ENCODE data around the gene HSPBP1. TPM values are rescaled to one million over a fixed set of nuclear protein-coding genes. Genes with fewer than 3 reads are reported as not detected.

HSPBP1 gene
- total and polyA plus RNA-seq, 9 of the 15 experiments (the other 6 are each of a cell fraction or from before 2014, with no cell fraction given), result 0.83 to 81.3 (median 21.8) TPM

- intact Hi-C loops (cut with micrococcal nuclease), result no loop called here
- BruUV-seq (replicated peaks), result no TSS peak
- H3K79me2 ChIP-seq (ENCODE audit: control insufficient read depth, insufficient read depth, low read length), result 0 out of 3 replicates have a peak, but pooled peaks cover 4% of the 10 kb centered on the region
- H3K27me3 ChIP-seq (ENCODE audit: control insufficient read depth in 2 of 2, insufficient read depth in 2 of 2, low read length in 2 of 2), result no peaks in the 10 kb centered on the region
- no peaks in the 10 kb centered on the region for H3K9me1 ChIP-seq (ENCODE audit: control insufficient read depth, insufficient read depth, low read length)
- H3K36me3 ChIP-seq (ENCODE audit: control insufficient read depth, insufficient read depth, low read length), result peaks cover 12% of the 10 kb centered on the region; the same call in 2 of the 3 replicates
- in situ Hi-C loops (cut with MboI), result no loop called here
- no peak overlapping the region for H2AFZ ChIP-seq (ENCODE audit: low read depth, low read length)
- H3K9me3 ChIP-seq (replicated peaks; ENCODE audit: control insufficient read depth, insufficient read depth, low read depth, low read length), result peaks cover 3% of the 10 kb centered on the region; the same call in 1 of the 2 replicates
- ChIA-PET CTCF (ENCODE audit: low intra/inter-chr PET ratio) (no interaction called here), POLR2A (no interaction called here)
- DNase-seq (ENCODE audit: extremely low read depth in 1 of 4, low spot score in 3 of 4) (no peak), ATAC-seq (no peak), FAIRE-seq (no peak)
- H3K4me2 ChIP-seq (ENCODE audit: insufficient read depth, low read length), result no peak overlapping the region
- no peak overlapping the region for H3K27ac ChIP-seq (ENCODE audit: extremely low read depth, low read depth, low read length)
- 93% methylated on average over 7 of the region's 12 CpGs for WGBS (ENCODE audit: insufficient coverage, low coverage, missing lambda C conversion rate)
- H4K20me1 ChIP-seq (replicated peaks; ENCODE audit: control insufficient read depth, insufficient read depth, low read length), result no peaks in the 10 kb centered on the region
- H3K4me1 ChIP-seq (replicated peaks in 1 of 2; ENCODE audit: control insufficient read depth in 2 of 2, insufficient read depth in 2 of 2, low read length in 2 of 2), result peaks cover 10 to 32% of the 10 kb centered on the region in 2 experiments; a peak in 4 of 5 replicates
- H3K4me3 ChIP-seq, result no peak overlapping the region
- TF ChIP-seq ZNF184 (CRISPR knock-in tag; IDR thresholded peaks at IDR 0.05), result no peak
- TF ChIP-seq, protein P1, sequence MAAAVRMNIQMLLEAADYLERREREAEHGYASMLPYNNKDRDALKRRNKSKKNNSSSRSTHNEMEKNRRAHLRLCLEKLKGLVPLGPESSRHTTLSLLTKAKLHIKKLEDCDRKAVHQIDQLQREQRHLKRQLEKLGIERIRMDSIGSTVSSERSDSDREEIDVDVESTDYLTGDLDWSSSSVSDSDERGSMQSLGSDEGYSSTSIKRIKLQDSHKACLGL (CRISPR knock-in tag; IDR thresholded peaks at IDR 0.05; ENCODE audit: borderline replicate concordance, poor library complexity, severe bottlenecking), result no peak
- H3K9ac ChIP-seq (ENCODE audit: insufficient read depth in 1 of 2, low read depth in 2 of 2, low read length in 2 of 2), result no peak overlapping the region
These were observed 14.1 kb downstream of the HSPBP1 start for GRCh38 chr19:55265723-55266386.

DNA sequence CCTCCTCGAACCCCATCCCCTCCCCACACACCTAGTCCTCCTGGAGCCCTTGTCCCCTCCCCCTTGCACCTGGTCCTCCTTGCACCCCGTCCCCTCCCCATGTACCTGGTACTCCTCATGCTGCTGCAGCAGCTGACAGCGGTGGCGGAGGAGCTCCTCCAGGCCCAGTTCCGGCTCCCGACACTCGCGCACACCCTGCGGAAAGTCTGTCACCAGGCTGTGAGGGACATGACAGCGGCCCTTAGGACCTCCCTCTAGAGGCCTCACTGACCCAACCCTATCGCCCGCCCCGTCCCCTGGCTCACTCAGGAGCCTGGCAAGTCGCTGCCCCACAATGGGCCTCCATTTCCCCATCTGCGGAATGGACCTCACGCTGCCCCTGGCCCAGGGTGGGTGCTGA, 14.7 kb downstream of the HSPBP1 start:
- no peaks in the 10 kb centered on the region for H4K20me1 ChIP-seq (replicated peaks; ENCODE audit: control insufficient read depth, insufficient read depth, low read length)
- ATAC-seq (no peak), FAIRE-seq (no peak), DNase-seq (ENCODE audit: extremely low read depth in 1 of 4, low spot score in 3 of 4) (no peak)
- H2AFZ ChIP-seq (ENCODE audit: low read depth, low read length), result no peak overlapping the region
- H3K9me3 ChIP-seq (replicated peaks; ENCODE audit: control insufficient read depth, insufficient read depth, low read depth, low read length), result peaks cover 3% of the 10 kb centered on the region; the same call in 1 of the 2 replicates
- intact Hi-C loops (cut with micrococcal nuclease) (no loop called here), in situ Hi-C loops (cut with MboI) (no loop called here)
- no peak overlapping the region for H3K9ac ChIP-seq (ENCODE audit: insufficient read depth in 1 of 2, low read depth in 2 of 2, low read length in 2 of 2)
- H3K36me3 ChIP-seq (ENCODE audit: control insufficient read depth, insufficient read depth, low read length), result peaks cover 12% of the 10 kb centered on the region; the same call in 2 of the 3 replicates
- peaks cover 8 to 25% of the 10 kb centered on the region in 2 experiments; a peak in 4 of 5 replicates for H3K4me1 ChIP-seq (replicated peaks in 1 of 2; ENCODE audit: control insufficient read depth in 2 of 2, insufficient read depth in 2 of 2, low read length in 2 of 2)
- WGBS (ENCODE audit: insufficient coverage, low coverage, missing lambda C conversion rate), result 83% methylated on average over 14 of the region's 16 CpGs
- H3K27ac ChIP-seq (ENCODE audit: extremely low read depth, low read depth, low read length), result no peak overlapping the region
- H3K4me3 ChIP-seq, result no peak overlapping the region
- no peaks in the 10 kb centered on the region for H3K27me3 ChIP-seq (ENCODE audit: control insufficient read depth in 2 of 2, insufficient read depth in 2 of 2, low read length in 2 of 2)
- ChIA-PET POLR2A (no interaction called here), CTCF (ENCODE audit: low intra/inter-chr PET ratio) (no interaction called here)
- H3K79me2 ChIP-seq (ENCODE audit: control insufficient read depth, insufficient read depth, low read length), result 0 out of 3 replicates have a peak, but pooled peaks cover 4% of the 10 kb centered on the region
- no TSS peak for BruUV-seq (replicated peaks)
- H3K4me2 ChIP-seq (ENCODE audit: insufficient read depth, low read length), result no peak overlapping the region
- no peaks in the 10 kb centered on the region for H3K9me1 ChIP-seq (ENCODE audit: control insufficient read depth, insufficient read depth, low read length)
- TF ChIP-seq POLR2A (conservative IDR thresholded peaks at IDR 0.05) (no peak), TARDBP (IDR thresholded peaks at IDR 0.05) (no peak), STAT5A (IDR thresholded peaks at IDR 0.05; ENCODE audit: borderline replicate concordance, low read length) (no peak), ZNF79 (CRISPR knock-in tag; IDR thresholded peaks at IDR 0.05; ENCODE audit: low read depth) (no peak), ZNF655 (CRISPR knock-in tag; IDR thresholded peaks at IDR 0.05) (no peak), ZNF184 (CRISPR knock-in tag; IDR thresholded peaks at IDR 0.05) (no peak), PBX2 (CRISPR knock-in tag; IDR thresholded peaks at IDR 0.05; ENCODE audit: low read depth) (no peak), PBX2 (tag; conservative IDR thresholded peaks at IDR 0.05; ENCODE audit: low read depth) (no peak)
- TF ChIP-seq, protein P2, sequence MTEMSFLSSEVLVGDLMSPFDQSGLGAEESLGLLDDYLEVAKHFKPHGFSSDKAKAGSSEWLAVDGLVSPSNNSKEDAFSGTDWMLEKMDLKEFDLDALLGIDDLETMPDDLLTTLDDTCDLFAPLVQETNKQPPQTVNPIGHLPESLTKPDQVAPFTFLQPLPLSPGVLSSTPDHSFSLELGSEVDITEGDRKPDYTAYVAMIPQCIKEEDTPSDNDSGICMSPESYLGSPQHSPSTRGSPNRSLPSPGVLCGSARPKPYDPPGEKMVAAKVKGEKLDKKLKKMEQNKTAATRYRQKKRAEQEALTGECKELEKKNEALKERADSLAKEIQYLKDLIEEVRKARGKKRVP (CRISPR knock-in tag; IDR thresholded peaks at IDR 0.05), result no peak
